Left lung (tissue), 10 donors: ENCODE data around the gene PHKA2. TPM values are rescaled to one million over a fixed set of nuclear protein-coding genes. Genes with fewer than 3 reads are reported as not detected.

ENCODE experiments used
- ATAC-seq: fragments of 200-7000 bp; cut with Tn5 transposase; one replicate; pipeline ENCODE4 v1.9.1; 2020; ENCODE audit warnings: moderate library complexity
- DNase-seq, 4 donors: peaks; one replicate each; pipeline ENCODE4 v3.0.0-alpha.2; 2013 to 2020
- H3K27ac ChIP-seq, 2 donors: fragments of 200-600 bp; sonication (generic) in 1 of 2; one replicate each; pipeline versions ENCODE4 v1.5.0 to v1.8.0; 2020 to 2021
- H3K27me3 ChIP-seq, 2 donors: fragments of 200-600 bp; sonication (generic) in 1 of 2; one replicate each; pipeline versions ENCODE4 v1.5.0 to v1.8.0; 2020 to 2021
- H3K36me3 ChIP-seq, 2 donors: fragments of 200-600 bp; sonication (generic) in 1 of 2; one replicate each; pipeline versions ENCODE4 v1.5.0 to v1.8.0; 2020 to 2021
- H3K4me1 ChIP-seq, 2 donors: fragments of 200-600 bp; one replicate each; pipeline ENCODE4 v1.8.0; 2021
- H3K4me3 ChIP-seq, 2 donors: fragments of 200-600 bp; sonication (generic) in 1 of 2; one replicate each; pipeline versions ENCODE4 v1.5.0 to v1.8.0; 2020 to 2021; ENCODE audit warnings: mild to moderate bottlenecking in 1 of 2
- H3K9me3 ChIP-seq, 2 donors: fragments of 200-600 bp; sonication (generic) in 1 of 2; one replicate each; pipeline versions ENCODE4 v1.5.0 to v1.8.0; 2020 to 2021
- intact Hi-C, 2 donors: fragments of 100-400 bp; cut with DNase I; formaldehyde crosslinking; loops; one replicate each; pipeline versions ENCODE4 v1.11.2 to v1.14.2; 2022
- polyA plus RNA-seq, 6 donors: library from polyadenylated mRNA; unstranded; fragments of 120-200 nt; gene quantifications; one replicate each; pipeline ENCODE4 v1.2.1, GENCODE V29; 2013; ENCODE audit not compliant: insufficient read length in 6 of 6
- total RNA-seq, 2 donors: library from RNA; stranded (reverse); fragmentation: NEBNext Ultra II Directional; extraction: Animal tissue kit (Norgen Biotek cat#: 25700); gene quantifications; one replicate each; pipeline ENCODE4 v1.2.1, GENCODE V29; 2021
- TF ChIP-seq, protein P1 (sequence below), 2 donors: fragments of 200-600 bp; sonication (generic) in 1 of 2; IDR thresholded peaks; one replicate each; pipeline versions ENCODE4 v1.5.0 to v1.8.0; 2021; ENCODE audit warnings: antibody characterized with exemption in 2 of 2
- donor health status: DM: no; HTN: yes; CAD: no.
- donor health status: DM: no; HTN: no; CAD: no.

The PHKA2 gene
- total and polyA plus RNA-seq, 8 donors, result 26.1 to 45.8 (median 38.0) TPM

DNA sequence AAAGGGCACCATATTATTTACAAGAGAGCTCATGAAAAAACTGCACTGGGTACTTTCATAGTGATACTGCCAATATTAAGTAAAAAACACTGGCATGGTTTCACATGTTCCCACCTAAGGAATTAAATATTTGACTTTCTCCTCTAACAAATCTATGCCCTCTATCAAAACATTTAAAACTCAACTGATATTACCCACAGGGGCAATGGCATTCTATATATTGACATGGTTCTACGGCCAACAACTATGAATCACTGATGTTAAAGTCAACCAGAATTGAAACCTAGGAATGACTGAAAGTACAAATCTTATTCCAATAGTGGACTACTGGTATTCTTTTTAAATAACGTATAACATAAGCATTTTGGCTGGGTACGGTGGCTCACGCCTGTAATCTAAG is 28.2 kb downstream of the PHKA2 start:
- Histone ChIP-seq H3K27me3 (no peaks in the 10 kb centered on the region), H3K4me3 (no peak overlapping the region), H3K27ac (peak overlapping the region in 1 of 2 donors; percentile 64), H3K9me3 (no peaks in the 10 kb centered on the region), H3K4me1 (no peaks in the 10 kb centered on the region), H3K36me3 (no peaks in the 10 kb centered on the region)
- TF ChIP-seq, protein P1, sequence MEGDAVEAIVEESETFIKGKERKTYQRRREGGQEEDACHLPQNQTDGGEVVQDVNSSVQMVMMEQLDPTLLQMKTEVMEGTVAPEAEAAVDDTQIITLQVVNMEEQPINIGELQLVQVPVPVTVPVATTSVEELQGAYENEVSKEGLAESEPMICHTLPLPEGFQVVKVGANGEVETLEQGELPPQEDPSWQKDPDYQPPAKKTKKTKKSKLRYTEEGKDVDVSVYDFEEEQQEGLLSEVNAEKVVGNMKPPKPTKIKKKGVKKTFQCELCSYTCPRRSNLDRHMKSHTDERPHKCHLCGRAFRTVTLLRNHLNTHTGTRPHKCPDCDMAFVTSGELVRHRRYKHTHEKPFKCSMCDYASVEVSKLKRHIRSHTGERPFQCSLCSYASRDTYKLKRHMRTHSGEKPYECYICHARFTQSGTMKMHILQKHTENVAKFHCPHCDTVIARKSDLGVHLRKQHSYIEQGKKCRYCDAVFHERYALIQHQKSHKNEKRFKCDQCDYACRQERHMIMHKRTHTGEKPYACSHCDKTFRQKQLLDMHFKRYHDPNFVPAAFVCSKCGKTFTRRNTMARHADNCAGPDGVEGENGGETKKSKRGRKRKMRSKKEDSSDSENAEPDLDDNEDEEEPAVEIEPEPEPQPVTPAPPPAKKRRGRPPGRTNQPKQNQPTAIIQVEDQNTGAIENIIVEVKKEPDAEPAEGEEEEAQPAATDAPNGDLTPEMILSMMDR (IDR thresholded peaks at IDR 0.05), result no peak
- no peak for DNase-seq
- no peak for ATAC-seq
- intact Hi-C loops, result no loop called here

DNA sequence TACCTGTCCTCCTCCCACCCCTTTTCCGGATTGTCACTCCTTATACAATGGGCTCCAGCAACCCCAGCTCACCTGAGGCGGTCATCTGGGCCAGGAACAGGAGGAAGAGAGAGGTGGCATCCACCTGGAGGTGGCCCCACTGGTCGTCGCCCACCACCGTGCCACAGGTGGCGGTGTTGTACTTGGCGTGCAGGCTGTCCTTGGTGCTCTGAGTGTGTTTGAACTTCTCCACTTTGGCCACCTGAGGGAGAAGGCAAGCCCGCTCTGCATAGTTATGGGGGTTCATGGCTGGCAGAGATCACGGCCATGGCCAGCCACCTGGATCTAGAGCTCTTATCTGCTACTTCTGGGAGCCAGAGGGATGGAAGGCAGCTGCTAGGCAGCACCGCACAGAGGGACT is 32.9 kb downstream of the PHKA2 start:
- no peak for DNase-seq
- no peak overlapping the region for H3K4me3 ChIP-seq
- H3K27ac ChIP-seq, result no peak overlapping the region
- TF ChIP-seq, protein P1 (IDR thresholded peaks at IDR 0.05), result no peak
- no peaks in the 10 kb centered on the region for H3K36me3 ChIP-seq
- intact Hi-C loops, result no loop called here
- H3K4me1 ChIP-seq, result no peaks in the 10 kb centered on the region
- H3K27me3 ChIP-seq, result no peaks in the 10 kb centered on the region
- ATAC-seq, result no peak
- H3K9me3 ChIP-seq, result no peaks in the 10 kb centered on the region

DNA sequence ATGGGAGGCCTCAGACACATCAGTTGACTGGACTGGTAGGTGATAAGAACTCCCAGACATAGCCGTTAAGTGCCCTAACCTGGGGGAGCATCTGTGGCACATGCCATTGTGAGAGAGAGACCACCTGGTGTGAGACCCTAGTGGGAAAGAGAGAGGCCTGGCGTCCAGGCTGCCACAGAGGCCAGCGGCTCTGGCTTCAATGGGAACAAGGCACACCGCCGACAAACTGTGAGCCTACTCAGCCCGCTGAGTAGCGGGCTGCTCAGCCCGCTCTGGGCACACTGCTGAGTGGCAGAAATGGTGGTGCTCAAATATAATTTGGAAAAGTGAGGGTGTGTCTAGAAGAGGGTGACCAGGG is 34.0 kb downstream of the PHKA2 start:
- H3K4me1 ChIP-seq, result no peaks in the 10 kb centered on the region
- intact Hi-C loops, result no loop called here
- TF ChIP-seq, protein P1 (IDR thresholded peaks at IDR 0.05), result no peak
- H3K36me3 ChIP-seq, result peaks cover 0 to 3% of the 10 kb centered on the region in 2 donors
- no peaks in the 10 kb centered on the region for H3K9me3 ChIP-seq
- H3K27me3 ChIP-seq, result no peaks in the 10 kb centered on the region
- H3K4me3 ChIP-seq, result no peak overlapping the region
- no peak for DNase-seq
- no peak for ATAC-seq
- no peak overlapping the region for H3K27ac ChIP-seq

DNA sequence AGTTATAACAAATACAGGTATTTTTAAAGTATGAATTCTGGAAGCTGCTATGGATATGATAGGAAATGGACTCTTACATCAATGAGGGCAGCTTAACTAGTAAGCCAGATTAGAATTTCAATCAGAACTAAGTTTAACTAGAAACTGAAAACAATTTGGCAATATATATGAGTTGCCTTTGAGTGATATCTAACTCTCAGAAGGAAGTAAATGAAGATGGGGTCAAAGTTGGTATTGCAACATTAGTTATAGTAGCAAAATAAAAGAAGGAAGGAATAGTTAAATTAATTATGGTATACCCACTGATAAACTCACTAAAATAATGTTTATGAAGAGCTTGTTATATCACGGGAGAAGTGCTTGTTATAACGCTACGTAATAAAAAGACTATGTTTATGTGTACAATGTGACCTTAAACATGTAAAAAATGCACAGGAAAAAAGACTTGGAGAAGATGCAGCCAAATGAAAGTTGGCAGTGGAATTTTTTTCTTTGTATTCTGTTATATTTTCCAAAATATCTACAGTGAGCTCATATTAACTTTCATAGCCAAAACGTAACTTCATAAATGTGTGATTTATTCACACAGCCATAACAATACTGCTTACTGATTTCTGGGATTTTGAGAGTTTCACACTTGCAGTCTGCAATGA is 34.5 kb downstream of the PHKA2 start:
- peaks cover 0 to 5% of the 10 kb centered on the region in 2 donors for H3K36me3 ChIP-seq
- no peaks in the 10 kb centered on the region for H3K4me1 ChIP-seq
- H3K4me3 ChIP-seq, result no peak overlapping the region
- no peak for ATAC-seq
- H3K27me3 ChIP-seq, result no peaks in the 10 kb centered on the region
- DNase-seq, result no peak
- H3K27ac ChIP-seq, result no peak overlapping the region
- no peaks in the 10 kb centered on the region for H3K9me3 ChIP-seq
- TF ChIP-seq, protein P1 (IDR thresholded peaks at IDR 0.05), result no peak
- intact Hi-C loops, result no loop called here

DNA sequence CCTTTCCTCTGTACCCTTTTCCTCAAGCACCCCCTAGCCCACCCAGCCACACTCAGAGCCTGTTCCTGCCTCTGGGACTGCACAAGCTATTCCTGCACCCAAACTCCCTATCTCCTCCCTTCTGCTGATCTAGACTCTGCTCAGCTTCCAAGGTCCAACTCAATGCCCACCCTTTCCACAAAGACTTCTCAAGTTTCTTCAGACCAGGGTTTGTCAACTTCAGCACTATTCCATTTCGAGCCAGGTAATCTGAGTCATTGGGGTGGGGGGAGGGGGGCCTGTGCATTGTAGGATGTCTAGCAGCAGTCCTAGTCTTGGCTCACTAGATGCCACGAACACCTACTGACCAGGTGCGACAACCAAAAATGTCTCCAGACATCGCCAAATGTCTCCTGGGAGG is 37.3 kb downstream of the PHKA2 start:
- TF ChIP-seq, protein P1 (IDR thresholded peaks at IDR 0.05), result no peak
- Histone ChIP-seq H3K4me3 (no peak overlapping the region), H3K36me3 (peaks cover 0 to 11% of the 10 kb centered on the region in 2 donors), H3K27ac (no peak overlapping the region), H3K27me3 (no peaks in the 10 kb centered on the region), H3K9me3 (no peaks in the 10 kb centered on the region), H3K4me1 (no peaks in the 10 kb centered on the region)
- no peak for DNase-seq
- intact Hi-C loops, result no loop called here
- no peak for ATAC-seq
